ENCODE results near the gene PKNOX2.

PKNOX2 gene

GRCh38 chr11:125342281-125342930 is 177.9 kb downstream of the PKNOX2 start:
- H3K27me3 ChIP-seq: peaks cover 40% of the 10 kb centered on the region
- H3K27ac ChIP-seq: no peak overlapping the region
- no peaks in the 10 kb centered on the region for H3K36me3 ChIP-seq
- H3K9me3 ChIP-seq: no peaks in the 10 kb centered on the region
- no peak for TF ChIP-seq CTCF (IDR thresholded peaks at IDR 0.05)
- no peak overlapping the region for H3K4me3 ChIP-seq (ENCODE audit: low read depth in 1 of 2, low read length in 1 of 2)
- no peaks in the 10 kb centered on the region for H3K4me1 ChIP-seq (ENCODE audit: control insufficient read depth in 1 of 2, insufficient read depth in 1 of 2, low read depth in 1 of 2, low read length in 1 of 2)

- peaks cover 40% of the 10 kb centered on the region for H3K27me3 ChIP-seq
- no peaks in the 10 kb centered on the region for H3K9me3 ChIP-seq
- no peak for TF ChIP-seq CTCF (IDR thresholded peaks at IDR 0.05)
- H3K36me3 ChIP-seq: no peaks in the 10 kb centered on the region
- H3K27ac ChIP-seq: no peak overlapping the region
- no peaks in the 10 kb centered on the region for H3K4me1 ChIP-seq (ENCODE audit: control insufficient read depth in 1 of 2, insufficient read depth in 1 of 2, low read depth in 1 of 2, low read length in 1 of 2)
- H3K4me3 ChIP-seq (ENCODE audit: low read depth in 1 of 2, low read length in 1 of 2): no peak overlapping the region
Measured at GRCh38 chr11:125343086-125343717, 178.7 kb downstream of the PKNOX2 start.

GRCh38 chr11:125343718-125344131 is 179.2 kb downstream of the PKNOX2 start:
- Histone ChIP-seq H3K27ac (no peak overlapping the region), H3K27me3 (peaks cover 37% of the 10 kb centered on the region), H3K9me3 (no peaks in the 10 kb centered on the region), H3K4me3 (ENCODE audit: low read depth in 1 of 2, low read length in 1 of 2) (no peak overlapping the region), H3K36me3 (no peaks in the 10 kb centered on the region), H3K4me1 (ENCODE audit: control insufficient read depth in 1 of 2, insufficient read depth in 1 of 2, low read depth in 1 of 2, low read length in 1 of 2) (no peaks in the 10 kb centered on the region)
- no peak for TF ChIP-seq CTCF (IDR thresholded peaks at IDR 0.05)

GRCh38 chr11:125344846-125345420 is 180.4 kb downstream of the PKNOX2 start:
- TF ChIP-seq CTCF (IDR thresholded peaks at IDR 0.05): no peak
- H3K27me3 ChIP-seq: peaks cover 30% of the 10 kb centered on the region
- no peak overlapping the region for H3K27ac ChIP-seq
- H3K4me1 ChIP-seq (ENCODE audit: control insufficient read depth in 1 of 2, insufficient read depth in 1 of 2, low read depth in 1 of 2, low read length in 1 of 2): no peaks in the 10 kb centered on the region
- no peaks in the 10 kb centered on the region for H3K9me3 ChIP-seq
- no peak overlapping the region for H3K4me3 ChIP-seq (ENCODE audit: low read depth in 1 of 2, low read length in 1 of 2)
- H3K36me3 ChIP-seq: no peaks in the 10 kb centered on the region

- H3K27ac ChIP-seq: no peak overlapping the region
- H3K36me3 ChIP-seq: no peaks in the 10 kb centered on the region
- TF ChIP-seq CTCF (IDR thresholded peaks at IDR 0.05): no peak
- H3K9me3 ChIP-seq: no peaks in the 10 kb centered on the region
- peaks cover 30% of the 10 kb centered on the region for H3K27me3 ChIP-seq
- H3K4me1 ChIP-seq (ENCODE audit: control insufficient read depth in 1 of 2, insufficient read depth in 1 of 2, low read depth in 1 of 2, low read length in 1 of 2): no peaks in the 10 kb centered on the region
- H3K4me3 ChIP-seq (ENCODE audit: low read depth in 1 of 2, low read length in 1 of 2): no peak overlapping the region
Measured at GRCh38 chr11:125345421-125346178, 181.0 kb downstream of the PKNOX2 start.
